ENCODE data around the gene RGS9. TPM values are rescaled to one million over a fixed set of nuclear protein-coding genes. Genes with fewer than 3 reads are reported as not detected.
A peak's percentile ranks its signal among the peaks of the same experiment; 100 is the strongest.

RGS9 gene
- total and polyA plus RNA-seq, 2 donors (not counting 1 experiment from before 2014, with no cell fraction given) = 1.6 to 1.7 TPM

DNA sequence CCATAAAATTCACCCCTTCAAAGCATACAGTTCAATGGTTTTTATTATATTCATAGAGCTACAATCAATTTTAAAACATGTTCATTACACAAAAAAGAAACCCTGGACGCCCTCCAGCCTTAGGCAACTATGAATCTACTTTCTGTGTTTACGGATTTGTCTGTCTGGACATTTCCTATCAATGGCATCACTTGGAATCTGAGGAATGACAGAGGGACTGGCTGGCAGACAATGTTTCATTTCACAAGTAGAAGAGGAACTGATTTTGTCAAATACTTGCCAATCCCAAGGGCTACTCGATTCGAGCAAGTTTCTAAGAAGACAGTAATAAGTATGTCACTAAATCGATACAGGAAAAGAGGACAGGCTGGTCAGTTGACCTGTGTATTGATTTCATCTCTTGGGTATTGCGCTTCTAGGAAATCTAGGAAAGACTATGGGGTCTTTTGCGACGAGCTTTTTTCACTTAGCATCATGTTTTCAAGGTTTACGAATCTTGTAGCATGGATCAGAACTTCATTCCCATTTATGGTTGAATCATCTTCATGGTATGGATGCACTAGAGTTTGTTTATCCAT is 56.6 kb downstream of the RGS9 start:
- Histone ChIP-seq H3K79me2 (ENCODE audit: control insufficient read depth, insufficient read depth, low read length) (no peaks in the 10 kb centered on the region), H2AFZ (ENCODE audit: low read length) (no peak overlapping the region), H3K36me3 (ENCODE audit: control insufficient read depth, insufficient read depth, low read length) (no peaks in the 10 kb centered on the region), H3K9me3 (ENCODE audit: control insufficient read depth, insufficient read depth, low read depth, low read length) (no peaks in the 10 kb centered on the region), H3K9ac (ENCODE audit: insufficient read depth, low read length) (no peak overlapping the region), H3K4me1 (ENCODE audit: control insufficient read depth, extremely low read depth, insufficient read depth, low read length) (no peaks in the 10 kb centered on the region), H4K20me1 (ENCODE audit: control insufficient read depth, extremely low read depth, insufficient read depth, low read length) (no peaks in the 10 kb centered on the region), H3K4me3 (replicated peaks in 1 of 4; ENCODE audit: control extremely low read depth in 1 of 4, insufficient read depth in 1 of 4, low read depth in 3 of 4, low read length in 4 of 4) (no peak overlapping the region), H3K4me2 (ENCODE audit: extremely low read depth, insufficient read depth, low read length) (no peak overlapping the region), H3K27me3 (ENCODE audit: control insufficient read depth, insufficient read depth, low read length) (no peaks in the 10 kb centered on the region), H3K27ac (ENCODE audit: insufficient read depth, low read length) (no peak overlapping the region)
- TF ChIP-seq, protein P1, sequence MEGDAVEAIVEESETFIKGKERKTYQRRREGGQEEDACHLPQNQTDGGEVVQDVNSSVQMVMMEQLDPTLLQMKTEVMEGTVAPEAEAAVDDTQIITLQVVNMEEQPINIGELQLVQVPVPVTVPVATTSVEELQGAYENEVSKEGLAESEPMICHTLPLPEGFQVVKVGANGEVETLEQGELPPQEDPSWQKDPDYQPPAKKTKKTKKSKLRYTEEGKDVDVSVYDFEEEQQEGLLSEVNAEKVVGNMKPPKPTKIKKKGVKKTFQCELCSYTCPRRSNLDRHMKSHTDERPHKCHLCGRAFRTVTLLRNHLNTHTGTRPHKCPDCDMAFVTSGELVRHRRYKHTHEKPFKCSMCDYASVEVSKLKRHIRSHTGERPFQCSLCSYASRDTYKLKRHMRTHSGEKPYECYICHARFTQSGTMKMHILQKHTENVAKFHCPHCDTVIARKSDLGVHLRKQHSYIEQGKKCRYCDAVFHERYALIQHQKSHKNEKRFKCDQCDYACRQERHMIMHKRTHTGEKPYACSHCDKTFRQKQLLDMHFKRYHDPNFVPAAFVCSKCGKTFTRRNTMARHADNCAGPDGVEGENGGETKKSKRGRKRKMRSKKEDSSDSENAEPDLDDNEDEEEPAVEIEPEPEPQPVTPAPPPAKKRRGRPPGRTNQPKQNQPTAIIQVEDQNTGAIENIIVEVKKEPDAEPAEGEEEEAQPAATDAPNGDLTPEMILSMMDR (conservative IDR thresholded peaks at IDR 0.05 in 1 of 2, IDR thresholded peaks at IDR 0.05 in 1 of 2; ENCODE audit: low read depth in 1 of 2, low read length in 2 of 2) = no peak
- no peak for TF ChIP-seq EZH2 (IDR thresholded peaks at IDR 0.05; ENCODE audit: low read length, missing control alignments)
- DNase-seq (ENCODE audit: low read depth in 2 of 2) = peak in 1 of 2 donors; percentile 25

DNA sequence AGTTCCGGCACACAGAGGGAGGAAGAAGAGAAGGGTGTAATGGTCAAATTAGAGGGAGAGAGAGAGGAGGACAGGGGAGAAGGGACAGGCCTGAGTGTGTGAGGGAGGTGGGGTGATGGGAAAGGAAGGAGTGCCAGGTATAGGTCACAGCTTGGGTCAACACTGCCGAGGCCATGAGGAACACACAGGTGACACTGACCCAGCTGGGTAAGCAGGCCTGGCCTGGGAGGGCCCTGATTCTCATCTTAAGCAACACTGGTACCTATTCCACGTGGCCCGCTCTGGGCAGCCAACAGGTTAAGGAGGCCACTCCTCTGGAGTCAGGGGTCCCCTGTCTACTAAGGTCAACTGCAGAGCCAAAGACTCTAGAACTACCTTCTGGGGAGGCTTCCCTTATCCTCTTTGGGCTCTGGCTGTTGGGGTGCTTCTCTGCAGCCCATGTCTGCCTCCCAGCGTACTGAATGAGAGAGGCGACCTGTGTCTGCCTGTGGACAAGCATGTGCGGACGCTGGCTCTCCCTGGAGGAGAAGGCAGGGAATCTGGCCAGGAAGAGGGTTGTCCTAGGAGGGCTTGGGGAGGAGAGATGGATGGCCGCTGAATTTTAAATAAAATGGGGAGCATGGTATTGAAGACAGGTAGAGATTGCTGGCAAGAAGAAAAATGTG is 57.6 kb downstream of the RGS9 start:
- no peak for DNase-seq (ENCODE audit: low read depth in 2 of 2)

DNA sequence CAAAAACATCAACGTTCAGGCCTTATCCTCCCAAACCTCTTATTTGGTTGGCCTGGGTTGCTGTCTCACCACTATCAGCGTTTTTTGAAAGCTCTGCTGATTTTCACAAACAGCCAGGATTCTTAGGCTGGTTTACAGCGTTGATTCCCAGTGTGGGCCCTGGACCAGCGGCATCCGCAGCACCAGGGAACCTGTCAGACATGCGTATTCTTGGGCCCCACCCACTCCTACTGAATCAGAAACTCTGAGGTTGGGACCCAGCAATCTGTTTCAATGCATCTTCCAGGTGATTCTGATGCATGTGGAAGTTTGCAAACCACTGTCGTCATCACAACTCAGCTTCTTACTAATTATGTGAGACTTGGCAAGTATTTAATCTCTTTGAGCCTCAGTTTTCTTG is 58.5 kb downstream of the RGS9 start:
- no peak for DNase-seq (ENCODE audit: low read depth in 2 of 2)
- no peaks in the 10 kb centered on the region for H3K4me1 ChIP-seq (ENCODE audit: control insufficient read depth, extremely low read depth, insufficient read depth, low read length)
- H3K79me2 ChIP-seq (ENCODE audit: control insufficient read depth, insufficient read depth, low read length) = no peaks in the 10 kb centered on the region
- H3K9me3 ChIP-seq (ENCODE audit: control insufficient read depth, insufficient read depth, low read depth, low read length) = no peaks in the 10 kb centered on the region
- H2AFZ ChIP-seq (ENCODE audit: low read length) = no peak overlapping the region
- no peaks in the 10 kb centered on the region for H4K20me1 ChIP-seq (ENCODE audit: control insufficient read depth, extremely low read depth, insufficient read depth, low read length)
- H3K36me3 ChIP-seq (ENCODE audit: control insufficient read depth, insufficient read depth, low read length) = no peaks in the 10 kb centered on the region
- H3K9ac ChIP-seq (ENCODE audit: insufficient read depth, low read length) = no peak overlapping the region
- H3K27me3 ChIP-seq (ENCODE audit: control insufficient read depth, insufficient read depth, low read length) = no peaks in the 10 kb centered on the region
- no peak overlapping the region for H3K4me3 ChIP-seq (replicated peaks in 1 of 4; ENCODE audit: control extremely low read depth in 1 of 4, insufficient read depth in 1 of 4, low read depth in 3 of 4, low read length in 4 of 4)
- no peak overlapping the region for H3K27ac ChIP-seq (ENCODE audit: insufficient read depth, low read length)
- H3K4me2 ChIP-seq (ENCODE audit: extremely low read depth, insufficient read depth, low read length) = no peak overlapping the region
- TF ChIP-seq, protein P1 (conservative IDR thresholded peaks at IDR 0.05 in 1 of 2, IDR thresholded peaks at IDR 0.05 in 1 of 2; ENCODE audit: low read depth in 1 of 2, low read length in 2 of 2) = no peak
- TF ChIP-seq EZH2 (IDR thresholded peaks at IDR 0.05; ENCODE audit: low read length, missing control alignments) = no peak

More for the DNA sequence above, 57.6 kb downstream of the RGS9 start:
- Histone ChIP-seq H3K4me3 (replicated peaks in 1 of 4; ENCODE audit: control extremely low read depth in 1 of 4, insufficient read depth in 1 of 4, low read depth in 3 of 4, low read length in 4 of 4) (no peak overlapping the region), H3K9me3 (ENCODE audit: control insufficient read depth, insufficient read depth, low read depth, low read length) (no peaks in the 10 kb centered on the region), H3K9ac (ENCODE audit: insufficient read depth, low read length) (no peak overlapping the region), H3K36me3 (ENCODE audit: control insufficient read depth, insufficient read depth, low read length) (no peaks in the 10 kb centered on the region), H4K20me1 (ENCODE audit: control insufficient read depth, extremely low read depth, insufficient read depth, low read length) (no peaks in the 10 kb centered on the region), H2AFZ (ENCODE audit: low read length) (no peak overlapping the region), H3K27me3 (ENCODE audit: control insufficient read depth, insufficient read depth, low read length) (no peaks in the 10 kb centered on the region), H3K4me1 (ENCODE audit: control insufficient read depth, extremely low read depth, insufficient read depth, low read length) (no peaks in the 10 kb centered on the region), H3K4me2 (ENCODE audit: extremely low read depth, insufficient read depth, low read length) (no peak overlapping the region), H3K27ac (ENCODE audit: insufficient read depth, low read length) (no peak overlapping the region), H3K79me2 (ENCODE audit: control insufficient read depth, insufficient read depth, low read length) (no peaks in the 10 kb centered on the region)
- TF ChIP-seq, protein P1 (conservative IDR thresholded peaks at IDR 0.05 in 1 of 2, IDR thresholded peaks at IDR 0.05 in 1 of 2; ENCODE audit: low read depth in 1 of 2, low read length in 2 of 2) = no peak
- no peak for TF ChIP-seq EZH2 (IDR thresholded peaks at IDR 0.05; ENCODE audit: low read length, missing control alignments)

Data from fibroblast of lung (primary cell).